ENCODE data around the gene CCDC24. TPM values are rescaled to one million over a fixed set of nuclear protein-coding genes. Genes with fewer than 3 reads are reported as not detected.

CCDC24 gene
- total and polyA plus RNA-seq, 2 of the 13 experiments (the other 11 are each of a cell fraction or from before 2014, with no cell fraction given) = 1.4 to 2.9 TPM

GRCh38 chr1:43974443-43975248, 16.8 kb upstream of the CCDC24 start, which contains the start of gene ATP6V0B (continued):
- TF ChIP-seq ELK4 (CRISPR knock-in tag; IDR thresholded peaks at IDR 0.05; ENCODE audit: borderline replicate concordance) = no peak
- TF ChIP-seq ATF4 (CRISPR knock-in tag; IDR thresholded peaks at IDR 0.05) = peak in 1 of 2 experiments; percentile 53; a peak in 2 of 4 replicates
- no peak for TF ChIP-seq FOXA1 (IDR thresholded peaks at IDR 0.05)
- 0 out of 2 replicates have a peak, but pooled peaks have one; percentile 8 for TF ChIP-seq FOXA1 (CRISPR knock-in tag; IDR thresholded peaks at IDR 0.05)
- TF ChIP-seq REST (IDR thresholded peaks at IDR 0.05; ENCODE audit: borderline replicate concordance in 1 of 2, low read depth in 1 of 2, low read length in 2 of 2) = no peak
- no peak for TF ChIP-seq HINFP (CRISPR knock-in tag; IDR thresholded peaks at IDR 0.05; ENCODE audit: low read depth)
- no peak for TF ChIP-seq JUNB (CRISPR knock-in tag; IDR thresholded peaks at IDR 0.05; ENCODE audit: borderline replicate concordance)
- TF ChIP-seq ZBTB46 (CRISPR knock-in tag; IDR thresholded peaks at IDR 0.05; ENCODE audit: borderline replicate concordance) = no peak
- TF ChIP-seq ZNF782 (CRISPR knock-in tag; IDR thresholded peaks at IDR 0.05; ENCODE audit: borderline replicate concordance) = peak; percentile 59; the same call in 1 of the 2 replicates
- peak; percentile 63 for TF ChIP-seq RBM22 (optimal IDR thresholded peaks at IDR 0.05; ENCODE audit: low read length)
- no peak for TF ChIP-seq SP140L (CRISPR knock-in tag; IDR thresholded peaks at IDR 0.05; ENCODE audit: borderline replicate concordance)
- peak; percentile 67; the same call in 1 of the 2 replicates for TF ChIP-seq ZMYM4 (CRISPR knock-in tag; IDR thresholded peaks at IDR 0.05)
- peak; percentile 86 for TF ChIP-seq ZXDC (CRISPR knock-in tag; IDR thresholded peaks at IDR 0.05)
- TF ChIP-seq ZNF670 (CRISPR knock-in tag; IDR thresholded peaks at IDR 0.05; ENCODE audit: borderline replicate concordance) = peak; percentile 68; the same call in 1 of the 2 replicates

Data from HepG2 (cell line).